Pons (tissue), 1 donor: ENCODE results near the gene PDK1.

Experiments
- DNase-seq: peaks from one replicate; pipeline ENCODE4 v3.0.0-alpha.2; 2016; ENCODE audit warnings: low spot score

PDK1 gene

DNA sequence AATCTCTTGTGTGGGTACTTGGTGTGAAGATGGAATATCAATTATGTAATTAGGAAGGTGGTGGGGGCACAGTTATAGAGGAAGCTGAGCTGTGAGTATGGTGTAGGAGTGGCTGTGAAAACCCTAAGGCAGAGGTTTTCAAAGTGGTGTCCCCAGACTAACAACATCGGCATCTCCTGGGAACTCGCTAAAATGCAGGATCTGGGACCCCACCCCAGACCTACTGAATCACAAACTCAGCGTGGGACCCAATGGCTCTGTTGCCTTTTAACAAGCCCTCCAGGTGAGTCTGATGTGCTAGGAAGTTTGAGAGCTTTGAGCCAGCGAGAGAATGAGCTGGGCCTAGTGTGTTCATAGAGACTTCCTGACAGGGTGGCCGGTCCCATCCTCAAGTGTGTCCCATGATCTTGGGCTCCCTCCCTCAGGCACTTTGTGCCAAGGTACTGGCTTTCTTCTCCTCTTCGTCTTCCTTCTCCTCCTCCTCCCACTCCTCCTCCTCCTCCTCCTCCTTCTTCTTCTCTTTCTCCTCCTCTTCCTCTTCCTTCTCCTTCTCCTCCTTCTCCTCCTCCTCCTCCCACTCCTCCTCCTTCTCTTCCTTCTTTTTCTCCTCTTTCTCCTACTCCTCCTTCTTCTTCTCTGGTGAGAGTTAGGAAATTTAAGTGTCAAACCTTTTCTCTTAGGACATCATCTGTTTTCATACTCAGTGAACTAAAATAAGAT is 86.6 kb downstream of the PDK1 start:
- no peak for DNase-seq

DNA sequence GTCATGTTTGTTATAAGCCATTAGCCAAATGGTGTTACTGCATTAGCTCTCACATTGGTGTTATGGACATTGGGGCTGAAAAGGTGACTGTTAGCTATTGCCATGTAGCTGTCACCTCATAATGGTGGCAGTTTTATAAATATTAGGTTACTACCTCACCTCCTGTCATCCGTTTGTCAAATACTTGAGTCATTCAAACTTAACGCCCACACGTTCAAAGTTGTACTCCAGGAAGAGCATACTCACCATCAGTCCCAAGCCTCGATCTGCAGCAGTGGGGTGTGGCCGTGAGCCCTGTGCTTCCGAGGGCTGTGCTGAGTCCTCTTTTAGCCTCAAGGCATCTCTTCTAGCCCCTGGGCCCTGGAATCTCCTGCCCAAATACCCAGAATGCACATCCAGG is 87.3 kb downstream of the PDK1 start:
- no peak for DNase-seq

DNA sequence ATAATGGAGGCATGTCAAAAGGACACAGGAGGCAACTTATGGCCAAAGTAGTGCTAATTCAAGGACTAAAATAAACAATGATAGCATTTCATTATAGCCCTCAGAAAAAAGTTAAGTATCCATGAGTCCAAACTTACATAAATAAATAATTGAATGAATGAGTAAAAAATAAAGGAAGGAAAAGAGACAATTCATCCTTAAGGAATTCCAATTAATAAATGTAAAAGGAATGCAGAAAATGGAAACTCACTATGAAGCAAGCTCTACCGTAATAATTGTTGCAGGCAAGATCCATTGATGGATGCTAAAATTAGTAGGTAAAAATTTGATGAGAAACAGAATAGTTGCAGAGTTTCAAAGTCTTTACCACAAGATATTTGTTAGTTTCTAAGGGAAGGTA is 91.5 kb downstream of the PDK1 start:
- no peak for DNase-seq

DNA sequence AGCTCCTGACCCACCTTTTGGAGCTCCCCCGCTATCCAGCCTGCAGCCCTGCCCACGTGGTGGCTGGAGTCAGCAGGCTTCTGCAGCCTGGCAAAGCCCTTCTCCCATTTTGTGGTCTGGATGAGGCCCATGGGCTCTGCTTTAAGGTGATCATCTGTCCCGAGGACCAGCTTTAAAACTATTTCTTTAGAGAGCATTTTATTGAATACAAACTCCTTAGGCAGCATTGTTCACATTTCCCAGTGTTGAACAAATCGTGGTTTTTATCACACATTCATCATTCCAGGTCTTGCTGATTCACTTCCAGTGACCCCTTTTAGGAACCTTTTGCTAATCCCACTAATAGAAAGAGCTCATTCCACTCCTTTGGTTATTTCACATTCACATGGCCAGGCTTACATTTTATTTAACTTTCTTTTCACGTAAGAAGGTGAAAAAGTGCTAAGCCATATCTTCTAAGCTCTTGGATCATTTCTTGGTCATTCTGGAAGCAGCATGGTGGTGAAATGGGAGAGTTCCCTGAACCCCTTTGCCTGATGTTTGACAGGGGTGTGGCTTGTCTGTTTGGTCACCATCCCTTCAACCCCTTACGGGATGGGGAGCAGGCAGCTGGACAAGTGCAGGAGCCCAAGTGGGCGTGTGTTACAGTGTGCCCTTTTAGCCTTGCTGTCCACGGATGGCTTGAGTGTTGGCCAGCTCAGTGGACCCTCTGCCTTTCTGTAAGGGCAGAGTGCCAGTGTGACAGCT is 99.4 kb downstream of the PDK1 start:
- DNase-seq: no peak

DNA sequence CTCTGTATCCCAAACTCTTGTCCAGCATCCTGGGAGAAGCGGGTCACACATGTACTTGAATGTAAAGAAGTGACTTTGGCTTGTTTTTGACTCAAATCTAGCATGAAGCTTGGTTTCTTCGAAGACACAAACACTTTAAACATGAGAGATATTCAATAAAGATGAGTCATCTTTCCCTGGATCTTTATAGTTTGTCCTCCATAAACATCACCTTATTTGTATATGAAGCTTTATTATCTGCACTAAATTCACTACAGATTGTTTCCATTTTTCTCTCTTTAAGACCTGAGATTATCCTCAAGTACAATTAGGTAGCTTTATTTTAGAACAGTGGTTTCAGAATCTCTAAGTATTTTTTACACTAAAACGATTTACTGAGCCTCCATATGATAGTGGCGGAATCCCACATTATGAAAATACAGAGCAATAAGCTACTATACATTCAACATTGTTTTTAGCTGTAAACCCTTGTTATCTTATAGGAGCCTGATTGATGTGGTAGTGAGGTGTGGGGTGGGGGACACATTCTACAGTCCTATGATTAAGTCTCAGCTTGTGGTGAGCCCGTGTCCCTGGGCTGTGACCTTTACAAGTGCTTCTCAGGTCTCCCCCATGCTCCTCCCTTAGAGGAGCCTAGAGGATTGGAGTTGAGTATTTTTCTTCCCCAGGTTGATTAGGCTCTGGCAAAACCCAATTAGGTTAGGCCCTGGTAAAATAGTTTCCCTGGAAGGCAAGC is 100.1 kb downstream of the PDK1 start:
- DNase-seq: no peak
